SU-DHL-6 (cell line): ENCODE measurements around the gene ALK.

ENCODE experiments used
- H2AFZ ChIP-seq: fragments of 200-600 bp; sonication (generic); 2 replicates; pipeline ENCODE4 v1.6.1; 2014; ENCODE audit warnings: low read depth, mild to moderate bottlenecking, moderate library complexity, mixed read lengths, antibody characterized with exemption, low read length; ENCODE audit not compliant: severe bottlenecking
- H3F3A ChIP-seq: fragments of 200-600 bp; shearing (Covaris generic); 2 replicates; pipeline ENCODE4 v1.6.0; 2016; ENCODE audit warnings: antibody characterized with exemption, mild to moderate bottlenecking; ENCODE audit not compliant: insufficient read depth
- H3K27ac ChIP-seq: fragments of 200-600 bp; sonication (generic); 2 replicates; pipeline ENCODE4 v1.5.1; 2016; ENCODE audit warnings: low read depth, mild to moderate bottlenecking, low read length, moderate library complexity, mixed read lengths
- H3K27me3 ChIP-seq: fragments of 200-600 bp; sonication (generic), shearing (Covaris generic); 2 replicates; pipeline ENCODE4 v1.6.0; 2014; ENCODE audit warnings: mild to moderate bottlenecking, low read length
- H3K36me3 ChIP-seq: fragments of 200-600 bp; sonication (generic); 2 replicates; pipeline ENCODE4 v1.6.1; 2014; ENCODE audit warnings: mild to moderate bottlenecking, low read length, mixed read lengths
- H3K4me2 ChIP-seq: fragments of 300-600, 200-600 bp; shearing (Covaris generic), sonication (generic); 2 replicates; pipeline ENCODE4 v1.6.0; 2014; ENCODE audit warnings: low read length, low read depth, mild to moderate bottlenecking; ENCODE audit not compliant: poor library complexity, severe bottlenecking
- H3K4me3 ChIP-seq: fragments of 200-600 bp; sonication (generic); 2 replicates; pipeline ENCODE4 v1.5.1; 2014; ENCODE audit warnings: antibody characterized with exemption, low read length, mild to moderate bottlenecking, mixed read lengths; ENCODE audit not compliant: insufficient read depth, poor library complexity, severe bottlenecking
- H3K79me2 ChIP-seq: fragments of 200-600 bp; sonication (generic); 2 replicates; pipeline ENCODE4 v1.6.1; 2014; ENCODE audit warnings: mild to moderate bottlenecking, low read length, moderate library complexity; ENCODE audit not compliant: insufficient read depth
- H3K9ac ChIP-seq: fragments of 200-600 bp; sonication (generic); 2 replicates; pipeline ENCODE4 v1.7.0; 2014; ENCODE audit warnings: mild to moderate bottlenecking, low read length
- H3K9me2 ChIP-seq: fragments of 200-600 bp; sonication (generic); replicated peaks from 2 replicates; pipeline ENCODE4 v1.6.1; 2014; ENCODE audit warnings: low read length; ENCODE audit not compliant: insufficient read depth
- H3K9me3 ChIP-seq: fragments of 200-600 bp; sonication (generic); 2 replicates; pipeline ENCODE4 v1.6.1; 2014; ENCODE audit warnings: low read length, mixed read lengths; ENCODE audit not compliant: insufficient read depth
- H4K20me1 ChIP-seq: fragments of 200-600 bp; sonication (generic); 2 replicates; pipeline ENCODE4 v1.6.1; 2014; ENCODE audit warnings: low read depth, mild to moderate bottlenecking, antibody characterized with exemption, low read length, moderate library complexity, mixed read lengths
- CTCF ChIP-seq: fragments of 200-600 bp; sonication (generic); IDR thresholded peaks from one replicate; pipeline ENCODE4 v1.5.1; 2017; ENCODE audit warnings: antibody characterized with exemption, mild to moderate bottlenecking, low read length, moderate library complexity; ENCODE audit not compliant: insufficient read depth, poor library complexity, severe bottlenecking
- EZH2phosphoT487 ChIP-seq: fragments of 200-600 bp; sonication (generic), shearing (Covaris generic); conservative IDR thresholded peaks from 2 replicates; pipeline ENCODE4 v1.6.1; 2018; ENCODE audit warnings: mild to moderate bottlenecking, antibody characterized with exemption, low read length, moderate library complexity, mixed read lengths

ALK gene

GRCh38 chr2:29940706-29941105, 19.3 kb upstream of the ALK start:
- Histone ChIP-seq H3K27ac (no peak overlapping the region), H3K9me2 (no peaks in the 10 kb centered on the region), H3K4me2 (no peak overlapping the region), H4K20me1 (no peaks in the 10 kb centered on the region), H3F3A (no peaks in the 10 kb centered on the region), H3K9ac (no peak overlapping the region), H3K9me3 (no peaks in the 10 kb centered on the region), H3K27me3 (no peaks in the 10 kb centered on the region), H3K36me3 (no peaks in the 10 kb centered on the region), H3K4me3 (no peak overlapping the region), H2AFZ (no peak overlapping the region), H3K79me2 (no peaks in the 10 kb centered on the region)
- TF ChIP-seq CTCF: no peak
- no peak for TF ChIP-seq EZH2phosphoT487

- Histone ChIP-seq H3K4me3 (no peak overlapping the region), H3K4me2 (no peak overlapping the region)
These were observed 14.6 kb upstream of the ALK start for GRCh38 chr2:29936020-29936419.

GRCh38 chr2:29931818-29932217, 10.4 kb upstream of the ALK start:
- no peaks in the 10 kb centered on the region for H3F3A ChIP-seq
- H3K9ac ChIP-seq: no peak overlapping the region
- H2AFZ ChIP-seq: no peak overlapping the region
- no peaks in the 10 kb centered on the region for H3K9me2 ChIP-seq
- no peaks in the 10 kb centered on the region for H3K36me3 ChIP-seq
- no peaks in the 10 kb centered on the region for H3K79me2 ChIP-seq
- H3K4me3 ChIP-seq: no peak overlapping the region
- no peaks in the 10 kb centered on the region for H3K27me3 ChIP-seq
- no peaks in the 10 kb centered on the region for H4K20me1 ChIP-seq
- H3K9me3 ChIP-seq: no peaks in the 10 kb centered on the region
- no peak overlapping the region for H3K4me2 ChIP-seq
- H3K27ac ChIP-seq: no peak overlapping the region
- TF ChIP-seq EZH2phosphoT487 (no peak), CTCF (no peak)

More at GRCh38 chr2:29936020-29936419, 14.6 kb upstream of the ALK start:
- H3F3A ChIP-seq: no peaks in the 10 kb centered on the region
- H3K9me3 ChIP-seq: no peaks in the 10 kb centered on the region
- H3K36me3 ChIP-seq: no peaks in the 10 kb centered on the region
- H3K79me2 ChIP-seq: no peaks in the 10 kb centered on the region
- no peaks in the 10 kb centered on the region for H4K20me1 ChIP-seq
- TF ChIP-seq EZH2phosphoT487: no peak
- no peak for TF ChIP-seq CTCF
- no peaks in the 10 kb centered on the region for H3K27me3 ChIP-seq
- no peak overlapping the region for H3K9ac ChIP-seq
- H3K9me2 ChIP-seq: no peaks in the 10 kb centered on the region
- no peak overlapping the region for H2AFZ ChIP-seq
- H3K27ac ChIP-seq: no peak overlapping the region
